GM23248 (cell line): ENCODE data around the gene RPS24. TPM values are rescaled to one million over a fixed set of nuclear protein-coding genes. Genes with fewer than 3 reads are reported as not detected.

Experiments
- DNase-seq: peaks from one replicate; pipeline ENCODE4 v3.0.0-alpha.2; 2015
- H2AFZ ChIP-seq: fragments of 200-600 bp; sonication (generic); 2 replicates; pipeline ENCODE4 v1.6.1; 2016; ENCODE audit warnings: antibody characterized with exemption
- H3F3A ChIP-seq: fragments of 200-600 bp; sonication (generic); 2 replicates; pipeline ENCODE4 v1.6.1; 2016; ENCODE audit warnings: mild to moderate bottlenecking, antibody characterized with exemption, mixed run types; ENCODE audit not compliant: insufficient read depth
- H3K27ac ChIP-seq: fragments of 200-600 bp; sonication (generic); 2 replicates; pipeline ENCODE4 v1.5.1; 2016; ENCODE audit warnings: mild to moderate bottlenecking
- H3K27me3 ChIP-seq: fragments of 200-600 bp; sonication (generic); replicated peaks from 2 replicates; pipeline ENCODE4 v1.6.1; 2016; ENCODE audit warnings: mild to moderate bottlenecking; ENCODE audit not compliant: insufficient read depth
- H3K36me3 ChIP-seq: fragments of 200-600 bp; sonication (generic); 2 replicates; pipeline ENCODE4 v1.6.1; 2016; ENCODE audit warnings: low read depth, mild to moderate bottlenecking
- H3K4me1 ChIP-seq: fragments of 200-600 bp; sonication (generic); 2 replicates; pipeline ENCODE4 v1.6.1; 2016; ENCODE audit warnings: mild to moderate bottlenecking; ENCODE audit not compliant: insufficient read depth
- H3K4me2 ChIP-seq: fragments of 200-600 bp; sonication (generic); one replicate; pipeline ENCODE4 v1.6.1; 2016; ENCODE audit warnings: mild to moderate bottlenecking; ENCODE audit not compliant: unreplicated experiment
- H3K4me3 ChIP-seq: fragments of 200-600 bp; sonication (generic); 2 replicates; pipeline ENCODE4 v1.5.1; 2016; ENCODE audit warnings: mild to moderate bottlenecking
- H3K79me2 ChIP-seq: fragments of 200-600 bp; sonication (generic); 2 replicates; pipeline ENCODE4 v1.6.1; 2016; ENCODE audit warnings: mild to moderate bottlenecking; ENCODE audit not compliant: insufficient read depth
- H3K9ac ChIP-seq: fragments of 200-600 bp; sonication (generic); 2 replicates; pipeline ENCODE4 v1.6.1; 2016; ENCODE audit warnings: mild to moderate bottlenecking
- H3K9me2 ChIP-seq: fragments of 200-600 bp; sonication (generic); 2 replicates; pipeline ENCODE4 v1.6.1; 2016; ENCODE audit warnings: mixed run types, mild to moderate bottlenecking, moderate library complexity; ENCODE audit not compliant: insufficient read depth
- H3K9me3 ChIP-seq: fragments of 200-600 bp; sonication (generic); one replicate; pipeline ENCODE4 v1.6.1; 2017; ENCODE audit warnings: low read depth
- H4K20me1 ChIP-seq: fragments of 200-600 bp; sonication (generic); 2 replicates; pipeline ENCODE4 v1.6.0; 2016; ENCODE audit not compliant: insufficient read depth
- EZH2 ChIP-seq: fragments of 200-600 bp; sonication (generic); IDR thresholded peaks from 2 replicates; pipeline ENCODE4 v1.6.1; 2018; ENCODE audit warnings: antibody characterized with exemption, mild to moderate bottlenecking; ENCODE audit not compliant: insufficient read depth, poor library complexity, severe bottlenecking
- EZH2phosphoT487 ChIP-seq: fragments of 200-600 bp; sonication (generic); IDR thresholded peaks from 2 replicates; pipeline ENCODE4 v1.6.1; 2018; ENCODE audit warnings: antibody characterized with exemption, moderate library complexity, mild to moderate bottlenecking, low read depth; ENCODE audit not compliant: insufficient read depth
- WGBS, 2 experiments: methylation state at CpG; one replicate each; pipeline ENCODE4 v1.1.6; 2015 to 2017; ENCODE audit warnings: low lambda C conversion rate in 2 of 2, low coverage in 1 of 2; ENCODE audit errors: missing lambda C conversion rate in 2 of 2; 5-methylcytosine and 5-hydroxymethylcytosine counted together
- in situ Hi-C: fragments of 300-500 bp; cut with MboI; formaldehyde crosslinking; loops from 2 replicates; pipeline ENCODE4 v1.15.0; 2020
- polyA plus RNA-seq: library from polyadenylated mRNA; unstranded; fragments of >200 nt; fragmentation: Nextera tagmentation; extraction: Ambion mirVana; gene quantifications from 2 replicates; pipeline ENCODE4 v1.2.1, GENCODE V29; 2016
- total RNA-seq: library from RNA; depleted of rRNA; stranded (reverse); fragments of >200 nt; shearing (Covaris generic); gene quantifications from 2 replicates; pipeline ENCODE4 v1.2.3, GENCODE V29; 2014

Gene RPS24
- total and polyA plus RNA-seq, 2 experiments from 2014 or later, result 660 to 1,653 TPM

DNA sequence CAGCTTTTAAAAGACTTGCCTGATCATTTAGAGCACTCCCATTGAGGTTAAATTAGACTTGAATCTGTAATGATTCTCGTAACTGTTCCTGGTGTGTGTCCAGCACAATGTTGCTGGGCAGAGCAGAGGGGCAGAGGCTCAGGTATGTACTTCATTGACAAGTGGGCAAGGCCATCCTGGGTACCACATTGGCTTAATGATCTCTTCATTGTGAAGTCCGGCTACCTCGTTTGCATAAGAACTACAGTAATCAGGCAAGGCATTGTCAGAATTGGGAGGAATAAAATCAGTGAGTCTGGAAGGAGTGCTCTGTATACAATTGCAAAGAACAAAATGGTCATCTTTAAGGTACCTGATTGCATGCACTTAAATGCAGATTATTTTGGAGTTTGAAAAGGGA is 6.1 kb downstream of the RPS24 start:
- H3K36me3 ChIP-seq, result peaks cover 79% of the 10 kb centered on the region
- H3K4me3 ChIP-seq, result no peak overlapping the region
- in situ Hi-C loops, result loop anchor here (10.0 kb wide), 2 partner anchors 265 to 1155 kb away; no protein-coding TSS in a partner anchor
- H4K20me1 ChIP-seq, result peaks cover 30% of the 10 kb centered on the region
- no peak overlapping the region for H3K9ac ChIP-seq
- no peaks in the 10 kb centered on the region for H3K9me3 ChIP-seq
- H2AFZ ChIP-seq, result no peak overlapping the region
- no peak overlapping the region for H3K4me2 ChIP-seq
- TF ChIP-seq EZH2 (no peak), EZH2phosphoT487 (no peak)
- H3K27me3 ChIP-seq, result no peaks in the 10 kb centered on the region
- H3F3A ChIP-seq, result peaks cover 94% of the 10 kb centered on the region
- H3K9me2 ChIP-seq, result no peaks in the 10 kb centered on the region
- 59 to 63% methylated on average over 3 of the region's 3 CpGs for WGBS, 2 experiments
- peaks cover 50% of the 10 kb centered on the region for H3K4me1 ChIP-seq
- H3K79me2 ChIP-seq, result peaks cover 72% of the 10 kb centered on the region
- H3K27ac ChIP-seq, result no peak overlapping the region
- no peak for DNase-seq

GRCh38 chr10:78041170-78042057 is 7.8 kb downstream of the RPS24 start:
- no peak overlapping the region for H3K9ac ChIP-seq
- no peak overlapping the region for H3K4me3 ChIP-seq
- in situ Hi-C loops, result loop anchor here (10.0 kb wide), 2 partner anchors 263 to 1153 kb away; no protein-coding TSS in a partner anchor
- WGBS, 2 experiments, result 61 to 63% methylated on average over 5 of the region's 5 CpGs
- H3K27me3 ChIP-seq, result no peaks in the 10 kb centered on the region
- H3K27ac ChIP-seq, result no peak overlapping the region; the same call in 1 of the 2 replicates
- H4K20me1 ChIP-seq, result peaks cover 23% of the 10 kb centered on the region
- peaks cover 40% of the 10 kb centered on the region for H3K4me1 ChIP-seq
- no peak overlapping the region for H3K4me2 ChIP-seq
- H3K9me3 ChIP-seq, result no peaks in the 10 kb centered on the region
- no peak for DNase-seq
- H3F3A ChIP-seq, result peaks cover 84% of the 10 kb centered on the region
- H3K36me3 ChIP-seq, result peaks cover 62% of the 10 kb centered on the region
- no peak for TF ChIP-seq EZH2phosphoT487
- TF ChIP-seq EZH2, result no peak
- no peaks in the 10 kb centered on the region for H3K9me2 ChIP-seq
- H3K79me2 ChIP-seq, result peaks cover 55% of the 10 kb centered on the region
- H2AFZ ChIP-seq, result no peak overlapping the region

- H3K27me3 ChIP-seq, result no peaks in the 10 kb centered on the region
- H3K79me2 ChIP-seq, result peaks cover 47% of the 10 kb centered on the region
- peaks cover 76% of the 10 kb centered on the region for H3F3A ChIP-seq
- no peak overlapping the region for H2AFZ ChIP-seq
- no peaks in the 10 kb centered on the region for H3K9me3 ChIP-seq
- H3K4me3 ChIP-seq, result no peak overlapping the region
- in situ Hi-C loops, result loop anchor here (10.0 kb wide), 2 partner anchors 263 to 1153 kb away; no protein-coding TSS in a partner anchor
- no peaks in the 10 kb centered on the region for H3K9me2 ChIP-seq
- peaks cover 23% of the 10 kb centered on the region for H4K20me1 ChIP-seq
- 95 to 100% methylated on average over 2 of the region's 2 CpGs for WGBS, 2 experiments
- TF ChIP-seq EZH2 (no peak), EZH2phosphoT487 (no peak)
- no peak overlapping the region for H3K9ac ChIP-seq
- peaks cover 33% of the 10 kb centered on the region for H3K4me1 ChIP-seq
- no peak overlapping the region for H3K4me2 ChIP-seq
- H3K27ac ChIP-seq, result peak overlapping the region; percentile 5; the same call in 1 of the 2 replicates
- no peak for DNase-seq
- H3K36me3 ChIP-seq, result peaks cover 55% of the 10 kb centered on the region
These were observed 8.5 kb downstream of the RPS24 start for GRCh38 chr10:78042058-78042751.

- Histone ChIP-seq H3K4me3 (no peak overlapping the region), H3K9ac (no peak overlapping the region), H3F3A (peaks cover 71% of the 10 kb centered on the region), H2AFZ (no peak overlapping the region), H3K9me2 (no peaks in the 10 kb centered on the region), H3K27me3 (no peaks in the 10 kb centered on the region), H4K20me1 (peaks cover 21% of the 10 kb centered on the region), H3K27ac (no peak overlapping the region), H3K36me3 (peaks cover 51% of the 10 kb centered on the region), H3K4me1 (peaks cover 31% of the 10 kb centered on the region), H3K9me3 (no peaks in the 10 kb centered on the region), H3K79me2 (peaks cover 42% of the 10 kb centered on the region), H3K4me2 (no peak overlapping the region)
- WGBS, 2 experiments, result 92 to 94% methylated on average over 6 of the region's 6 CpGs
- in situ Hi-C loops, result loop anchor here (10.0 kb wide), 2 partner anchors 262 to 1152 kb away; no protein-coding TSS in a partner anchor
- TF ChIP-seq EZH2phosphoT487 (no peak), EZH2 (no peak)
- DNase-seq, result no peak
These were observed 9.1 kb downstream of the RPS24 start for GRCh38 chr10:78042752-78043104.
